Transverse colon (tissue), 4 donors: ENCODE measurements around the gene MTMR4. TPM values are rescaled to one million over a fixed set of nuclear protein-coding genes. Genes with fewer than 3 reads are reported as not detected.

Experiments
- DNase-seq: peaks from one replicate; pipeline ENCODE4 v3.0.0-alpha.2; 2019
- H3K27ac ChIP-seq, 4 donors: fragments of 200-600 bp; sonication (generic); 2 replicates each; pipeline ENCODE4 v1.5.1; 2016 to 2018; ENCODE audit warnings: inconsistent platforms in 4 of 4
- H3K27me3 ChIP-seq: fragments of 200-600 bp; sonication (generic); 2 replicates; pipeline ENCODE4 v1.5.1; 2017; ENCODE audit warnings: inconsistent platforms
- H3K36me3 ChIP-seq, 4 donors: fragments of 200-600 bp; sonication (generic); 2 replicates each; pipeline ENCODE4 v1.5.1; 2017 to 2019; ENCODE audit warnings: inconsistent platforms in 4 of 4
- H3K4me1 ChIP-seq, 4 donors: fragments of 200-600 bp; sonication (generic); 2 replicates each; pipeline ENCODE4 v1.5.1; 2017 to 2020; ENCODE audit warnings: inconsistent platforms in 4 of 4
- H3K4me3 ChIP-seq, 4 donors: fragments of 200-600 bp; sonication (generic); 1 replicate in 1 of 4; 2 replicates in 3 of 4; pipeline versions ENCODE4 v1.5.1 to v1.6.1; 2017 to 2019; ENCODE audit warnings: inconsistent platforms in 4 of 4
- H3K9me3 ChIP-seq, 2 donors: fragments of 200-600 bp; sonication (generic); 2 replicates each; pipeline ENCODE4 v1.5.1; 2017 to 2019; ENCODE audit warnings: inconsistent platforms in 2 of 2
- EP300 ChIP-seq: sonication (generic); formaldehyde crosslinking; IDR thresholded peaks from one replicate; pipeline ENCODE4 v1.6.1; 2017; ENCODE audit warnings: antibody characterized with exemption, low read depth
- POLR2A ChIP-seq: fragments of 450-650 bp; IDR thresholded peaks from one replicate; pipeline ENCODE4 v1.6.1; 2016; ENCODE audit warnings: antibody characterized with exemption, mild to moderate bottlenecking, moderate library complexity
- POLR2AphosphoS5 ChIP-seq, 3 donors: sonication (generic); formaldehyde crosslinking; IDR thresholded peaks; one replicate each; pipeline ENCODE4 v1.6.1; 2016; ENCODE audit warnings: antibody characterized with exemption in 3 of 3
- WGBS, 2 donors: methylation state at CpG; one replicate each; pipeline ENCODE4 v1.1.5; 2018; ENCODE audit warnings: low coverage in 1 of 2; 5-methylcytosine and 5-hydroxymethylcytosine counted together
- in situ Hi-C, 4 donors: fragments of 200-750 bp; cut with MboI; loops; one replicate each; pipeline versions ENCODE4 v1.15.0 to v1.15.1; 2017; ENCODE audit warnings: low sequenced_read_pairs in 3 of 4, low pct_ligation_motif_present in 1 of 4, low pct_unique_long_range_greater_than_20kb in 1 of 4
- intact Hi-C: fragments of 100-400 bp; cut with DNase I; formaldehyde crosslinking; loops from one replicate; pipeline ENCODE4 v1.15.1; 2023; ENCODE audit warnings: low total_unique reads
- total RNA-seq, 4 donors: library from RNA; depleted of rRNA; stranded (reverse); fragments of >200 nt; gene quantifications; one replicate each; pipeline ENCODE4 v1.1.0, GENCODE V29; 2016
- TF ChIP-seq, protein P1 (sequence below), 5 experiments: fragments of 200-600 bp in 3 of 5; fragments of 450-650 bp in 2 of 5; sonication (generic) in 3 of 5; IDR thresholded peaks; 1 replicate in 2 of 5; 2 replicates in 3 of 5; pipeline ENCODE4 v1.5.1; 2016 to 2017; ENCODE audit warnings: antibody characterized with exemption in 5 of 5, inconsistent platforms in 3 of 5, mild to moderate bottlenecking in 2 of 5, moderate library complexity in 1 of 5

MTMR4 gene
- total RNA-seq, 4 donors from 2014 or later: 43.2 to 79.6 (median 53.1) TPM

DNA sequence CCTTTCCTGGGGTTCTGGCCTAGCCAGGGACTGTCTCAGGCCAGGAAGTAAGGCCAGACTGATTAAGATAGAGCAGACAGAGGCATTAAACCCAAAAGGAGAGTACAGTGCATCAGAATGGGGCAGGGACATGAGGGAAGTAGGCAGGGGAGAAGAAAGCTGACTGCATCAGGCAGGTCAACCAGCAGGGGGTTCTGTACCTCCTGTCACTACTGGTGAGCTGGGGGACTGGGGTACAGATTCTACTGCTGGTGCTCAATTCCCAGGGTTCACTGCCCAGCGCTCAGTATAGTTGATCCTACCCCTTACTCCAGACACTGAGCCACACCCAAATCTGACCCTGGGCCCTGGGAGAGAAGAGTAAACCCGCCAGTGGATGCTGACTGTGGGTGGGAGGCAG is 12.9 kb upstream of the MTMR4 start:
- in situ Hi-C loops (loop anchor here in 3 of 4 donors (10.0 kb wide), 3 partner anchors 187 to 477 kb away; no protein-coding TSS in a partner anchor), intact Hi-C loops (loop anchor here (10.0 kb wide), 1 partner anchor 167 kb away; the partner anchor contains the start of genes RAD51C and TEX14)
- Histone ChIP-seq H3K36me3 (no peaks in the 10 kb centered on the region), H3K9me3 (no peaks in the 10 kb centered on the region), H3K27ac (peak overlapping the region; percentile 27 to 62 (median 50)), H3K4me3 (no peak overlapping the region), H3K4me1 (peaks cover 0 to 15% (median 3%) of the 10 kb centered on the region in 4 donors), H3K27me3 (peaks cover 1% of the 10 kb centered on the region)
- no peak for DNase-seq
- TF ChIP-seq POLR2A: no peak
- TF ChIP-seq EP300: no peak
- no peak for TF ChIP-seq POLR2AphosphoS5 (IDR thresholded peaks at IDR 0.05)
- WGBS, 2 donors: 83% methylated on average over 2 of the region's 2 CpGs; no CpG with 5 or more reads in 1 of the 2 donors

DNA sequence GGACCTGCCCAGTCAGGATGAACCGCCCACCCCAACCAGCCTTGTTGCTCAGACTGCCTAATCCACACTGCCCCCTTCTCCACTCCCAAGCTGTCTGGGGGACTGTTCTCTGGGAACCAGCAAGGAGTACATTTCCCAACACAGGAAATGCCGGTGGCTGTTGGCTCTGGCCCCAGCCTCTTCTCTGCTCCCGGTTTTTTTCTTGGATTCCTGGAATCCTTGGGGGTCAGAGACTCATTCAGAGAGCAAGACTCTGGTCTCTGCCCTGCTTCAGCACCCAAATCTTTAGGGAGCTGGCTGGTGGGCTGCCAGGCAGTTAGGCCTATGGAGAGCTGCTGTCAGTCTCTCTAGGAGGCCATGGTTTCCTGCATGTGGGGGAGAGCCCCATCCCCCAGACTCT is 10.8 kb upstream of the MTMR4 start:
- no peaks in the 10 kb centered on the region for H3K27me3 ChIP-seq
- H3K27ac ChIP-seq: peak overlapping the region; percentile 27 to 64 (median 60)

DNA sequence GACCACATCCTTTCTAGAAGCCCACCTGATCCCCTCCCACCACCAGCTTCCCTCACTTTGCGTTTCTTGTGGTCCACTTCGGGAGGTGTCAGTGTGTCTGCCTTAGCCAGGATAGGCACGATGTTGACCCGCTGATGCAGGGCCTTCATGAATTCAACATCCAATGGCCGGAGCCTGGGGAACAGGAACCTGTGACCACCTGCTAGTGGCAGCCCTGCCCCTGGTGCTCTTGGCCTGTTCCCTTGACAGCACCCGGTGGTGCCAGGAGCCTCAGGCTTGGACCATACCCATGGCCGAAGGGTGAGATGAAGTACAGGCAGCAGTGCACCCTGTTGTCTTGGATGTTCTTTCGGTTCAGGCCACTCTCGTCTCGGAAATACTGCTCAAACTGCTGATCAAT is 7.2 kb upstream of the MTMR4 start:
- 97% methylated on average over 10 of the region's 10 CpGs; no CpG with 5 or more reads in 1 of the 2 donors for WGBS, 2 donors
- in situ Hi-C loops: loop anchor here in 3 of 4 donors (10.0 kb wide), 3 partner anchors 193 to 483 kb away; no protein-coding TSS in a partner anchor

More for the DNA sequence above, 10.8 kb upstream of the MTMR4 start:
- intact Hi-C loops: loop anchor here (10.0 kb wide), 1 partner anchor 170 kb away; the partner anchor contains the start of genes RAD51C and TEX14
- Histone ChIP-seq H3K4me1 (peaks cover 0 to 7% (median 0%) of the 10 kb centered on the region in 4 donors), H3K9me3 (no peaks in the 10 kb centered on the region), H3K4me3 (no peak overlapping the region), H3K36me3 (no peaks in the 10 kb centered on the region)
- peak; percentile 33 for DNase-seq
- TF ChIP-seq POLR2A (no peak), POLR2AphosphoS5 (IDR thresholded peaks at IDR 0.05) (peak in 2 of 3 donors; percentile 17 to 42)
- in situ Hi-C loops: loop anchor here in 3 of 4 donors (10.0 kb wide), 3 partner anchors 190 to 480 kb away; no protein-coding TSS in a partner anchor
- 51% methylated on average over 3 of the region's 3 CpGs; no CpG with 5 or more reads in 1 of the 2 donors for WGBS, 2 donors

DNA sequence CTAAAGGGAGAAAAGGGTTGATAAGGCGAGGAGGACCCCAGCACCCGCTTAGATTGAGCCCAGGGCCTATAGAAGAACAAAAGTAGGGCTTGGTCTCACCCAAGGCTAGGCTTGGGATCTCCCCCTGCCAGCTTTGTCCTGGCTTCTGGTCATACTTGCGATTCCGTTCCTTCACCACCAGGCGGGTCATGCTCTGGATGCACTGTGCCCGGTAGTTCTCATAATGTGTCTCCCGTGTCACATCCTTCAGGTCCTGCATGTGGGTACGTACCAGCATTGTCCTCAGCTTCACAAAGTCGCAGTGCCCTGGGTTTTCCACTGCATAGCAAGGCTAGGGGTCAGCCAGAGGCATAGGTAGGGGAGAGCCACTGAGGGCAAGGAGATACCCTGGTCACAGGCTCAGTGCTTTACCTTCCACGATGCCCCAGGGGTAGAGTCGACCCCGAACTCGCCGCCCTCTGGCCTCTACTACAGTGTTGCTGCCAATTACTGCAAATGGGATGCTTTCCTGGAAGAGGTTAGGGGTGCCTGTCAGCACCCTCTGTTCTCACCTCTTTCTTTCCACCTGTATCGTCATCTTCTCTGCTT is 6.5 kb upstream of the MTMR4 start:
- no peak overlapping the region for H3K27ac ChIP-seq
- intact Hi-C loops: loop anchor here (10.0 kb wide), 1 partner anchor 174 kb away; the partner anchor contains the start of genes RAD51C and TEX14

More for the DNA sequence above, 7.2 kb upstream of the MTMR4 start:
- Histone ChIP-seq H3K27ac (no peak overlapping the region), H3K27me3 (no peaks in the 10 kb centered on the region), H3K9me3 (no peaks in the 10 kb centered on the region), H3K4me3 (no peak overlapping the region), H3K36me3 (no peaks in the 10 kb centered on the region), H3K4me1 (peaks cover 7 to 19% (median 10%) of the 10 kb centered on the region in 4 donors)
- intact Hi-C loops: loop anchor here (10.0 kb wide), 1 partner anchor 173 kb away; the partner anchor contains the start of genes RAD51C and TEX14
- no peak for TF ChIP-seq POLR2A
- TF ChIP-seq POLR2AphosphoS5 (IDR thresholded peaks at IDR 0.05): no peak
- TF ChIP-seq EP300: no peak
- TF ChIP-seq, protein P1, sequence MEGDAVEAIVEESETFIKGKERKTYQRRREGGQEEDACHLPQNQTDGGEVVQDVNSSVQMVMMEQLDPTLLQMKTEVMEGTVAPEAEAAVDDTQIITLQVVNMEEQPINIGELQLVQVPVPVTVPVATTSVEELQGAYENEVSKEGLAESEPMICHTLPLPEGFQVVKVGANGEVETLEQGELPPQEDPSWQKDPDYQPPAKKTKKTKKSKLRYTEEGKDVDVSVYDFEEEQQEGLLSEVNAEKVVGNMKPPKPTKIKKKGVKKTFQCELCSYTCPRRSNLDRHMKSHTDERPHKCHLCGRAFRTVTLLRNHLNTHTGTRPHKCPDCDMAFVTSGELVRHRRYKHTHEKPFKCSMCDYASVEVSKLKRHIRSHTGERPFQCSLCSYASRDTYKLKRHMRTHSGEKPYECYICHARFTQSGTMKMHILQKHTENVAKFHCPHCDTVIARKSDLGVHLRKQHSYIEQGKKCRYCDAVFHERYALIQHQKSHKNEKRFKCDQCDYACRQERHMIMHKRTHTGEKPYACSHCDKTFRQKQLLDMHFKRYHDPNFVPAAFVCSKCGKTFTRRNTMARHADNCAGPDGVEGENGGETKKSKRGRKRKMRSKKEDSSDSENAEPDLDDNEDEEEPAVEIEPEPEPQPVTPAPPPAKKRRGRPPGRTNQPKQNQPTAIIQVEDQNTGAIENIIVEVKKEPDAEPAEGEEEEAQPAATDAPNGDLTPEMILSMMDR (IDR thresholded peaks at IDR 0.05): no peak
- no peak for DNase-seq

More for the DNA sequence above, 6.5 kb upstream of the MTMR4 start:
- peaks cover 11 to 27% (median 16%) of the 10 kb centered on the region in 4 donors for H3K4me1 ChIP-seq
- no peaks in the 10 kb centered on the region for H3K36me3 ChIP-seq
- no peaks in the 10 kb centered on the region for H3K27me3 ChIP-seq
- TF ChIP-seq EP300: no peak
- TF ChIP-seq, protein P1 (IDR thresholded peaks at IDR 0.05): peak; percentile 18 to 54 (median 35)
- no peak for TF ChIP-seq POLR2AphosphoS5 (IDR thresholded peaks at IDR 0.05)
- no peak for TF ChIP-seq POLR2A
- H3K4me3 ChIP-seq: no peak overlapping the region
- DNase-seq: no peak
- WGBS, 2 donors: 61 to 96% methylated on average over 6 to 15 of the region's 15 CpGs
- H3K9me3 ChIP-seq: no peaks in the 10 kb centered on the region
- in situ Hi-C loops: loop anchor here in 3 of 4 donors (10.0 kb wide), 3 partner anchors 194 to 484 kb away; no protein-coding TSS in a partner anchor
